Umbilical cord (tissue), 2 donors: ENCODE data around the gene NR5A2. TPM values are rescaled to one million over a fixed set of nuclear protein-coding genes. Genes with fewer than 3 reads are reported as not detected.
"Not testable (repeated sequence)": the region's sequence is repeated elsewhere in the genome, so short reads cannot be mapped to it uniquely, and the experiment has no call there.

Source experiments
- DNase-seq: peaks from one replicate; pipeline ENCODE4 v3.0.0-alpha.2; 2015; ENCODE audit warnings: low spot score
- total RNA-seq: library from RNA; depleted of rRNA; stranded (reverse); fragments of >200 nt; gene quantifications from one replicate; pipeline ENCODE4 v1.2.3, GENCODE V29; 2014; ENCODE audit warnings: low replicate concordance; ENCODE audit not compliant: insufficient read depth

NR5A2 gene
- total RNA-seq, 1 donor from 2014 or later, result 4.3 TPM

GRCh38 chr1:200162877-200163276, 135.4 kb downstream of the NR5A2 start:
- DNase-seq, result no peak

GRCh38 chr1:200163911-200164310, 136.4 kb downstream of the NR5A2 start:
- no peak for DNase-seq

DNA sequence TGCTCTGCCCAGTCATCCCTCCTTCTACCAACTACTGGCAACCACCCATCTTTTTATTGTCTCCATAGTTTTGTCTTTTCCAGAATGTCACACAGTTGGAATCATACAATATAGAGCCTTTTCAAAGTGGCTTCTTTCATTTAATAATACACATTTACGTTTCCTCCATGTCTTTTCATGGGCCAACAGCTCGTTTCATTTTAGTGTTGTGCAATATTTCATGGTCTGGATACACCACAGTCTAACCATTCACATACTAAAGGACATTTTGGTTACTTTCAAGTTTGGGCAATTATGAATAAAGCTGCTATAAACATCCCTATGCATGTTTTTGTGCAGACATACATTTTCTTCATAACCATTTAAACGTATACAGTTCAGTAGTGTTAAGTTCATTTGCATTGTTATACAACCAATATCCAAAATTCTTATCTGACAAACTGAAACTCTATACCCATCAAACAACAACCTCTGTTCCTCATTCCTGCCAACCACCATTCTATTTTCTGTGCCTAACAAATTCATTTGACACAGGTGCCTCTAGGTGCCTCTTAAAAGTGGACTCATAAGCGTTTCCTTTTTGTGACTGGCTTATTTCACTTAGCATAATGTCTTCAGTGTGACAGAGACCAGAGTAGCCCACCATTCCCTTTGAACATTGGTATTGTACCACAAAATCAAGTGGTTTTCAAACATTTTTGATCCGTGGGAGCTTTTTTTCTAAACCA, 138.1 kb downstream of the NR5A2 start:
- DNase-seq, result no peak

GRCh38 chr1:200166411-200166810, 138.9 kb downstream of the NR5A2 start:
- peak; percentile 63 for DNase-seq

- DNase-seq, result no peak
These were observed 141.4 kb downstream of the NR5A2 start for GRCh38 chr1:200168926-200169325.

DNA sequence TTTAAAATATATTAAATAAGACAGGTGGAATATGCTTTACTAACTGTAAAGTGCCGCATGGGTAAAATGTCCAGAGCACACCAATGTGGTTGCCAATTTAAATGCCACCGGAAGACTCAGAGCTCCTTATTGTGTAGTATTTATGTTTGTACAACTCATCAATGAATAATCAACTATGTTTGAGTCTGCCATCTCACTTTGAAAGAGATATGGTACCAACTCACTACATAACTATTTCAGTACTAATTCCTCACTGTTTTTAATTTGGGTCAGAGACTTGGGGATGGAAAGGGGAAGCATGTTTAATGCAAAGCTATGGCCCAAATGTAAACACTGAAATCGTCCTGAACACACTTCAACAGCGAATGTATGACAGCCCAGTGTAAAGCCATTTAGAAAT, 144.8 kb downstream of the NR5A2 start:
- no peak for DNase-seq

GRCh38 chr1:200173097-200173618, 145.6 kb downstream of the NR5A2 start:
- no peak for DNase-seq

GRCh38 chr1:200174525-200175295, 147.2 kb downstream of the NR5A2 start:
- no peak for DNase-seq

DNA sequence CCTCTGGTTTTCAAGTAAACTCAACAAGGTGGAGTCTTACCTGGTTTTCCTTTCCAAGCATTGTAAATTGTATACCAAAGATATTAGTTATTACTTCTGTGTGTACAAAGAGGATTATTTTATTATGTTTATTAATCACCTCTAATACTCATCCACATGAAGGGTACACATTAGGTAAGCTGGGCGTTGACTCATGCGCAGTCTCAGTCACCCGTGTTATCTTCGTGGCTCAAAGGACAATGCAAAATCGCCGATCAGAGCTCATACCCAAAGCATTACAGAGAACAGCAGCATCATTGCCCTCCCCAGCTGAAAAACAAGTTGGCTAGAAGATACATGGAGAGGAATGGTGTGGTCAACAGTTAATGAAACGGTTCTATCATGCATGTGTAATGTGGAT, 148.7 kb downstream of the NR5A2 start:
- DNase-seq, result no peak

DNA sequence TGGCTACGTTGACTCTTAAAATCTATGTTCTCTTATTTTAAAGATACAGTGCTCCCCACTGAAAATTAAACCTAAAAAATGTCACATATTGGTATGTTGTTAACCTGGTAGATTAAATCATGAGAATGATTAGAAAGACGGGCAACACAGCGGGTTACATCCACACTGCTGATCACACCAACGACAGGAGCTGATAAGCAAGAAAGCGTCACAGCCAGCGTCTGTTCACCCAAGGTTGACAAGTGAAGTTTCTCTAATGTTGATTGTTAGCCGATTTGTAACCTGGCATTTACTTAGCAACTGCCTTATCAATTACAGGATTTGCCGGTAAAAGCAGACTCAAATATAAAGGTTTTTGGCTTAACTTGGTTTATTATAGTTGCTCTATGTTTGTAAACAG, 149.3 kb downstream of the NR5A2 start:
- no peak for DNase-seq

- DNase-seq, result no peak
These were observed 150.8 kb downstream of the NR5A2 start for GRCh38 chr1:200178340-200178739.

DNA sequence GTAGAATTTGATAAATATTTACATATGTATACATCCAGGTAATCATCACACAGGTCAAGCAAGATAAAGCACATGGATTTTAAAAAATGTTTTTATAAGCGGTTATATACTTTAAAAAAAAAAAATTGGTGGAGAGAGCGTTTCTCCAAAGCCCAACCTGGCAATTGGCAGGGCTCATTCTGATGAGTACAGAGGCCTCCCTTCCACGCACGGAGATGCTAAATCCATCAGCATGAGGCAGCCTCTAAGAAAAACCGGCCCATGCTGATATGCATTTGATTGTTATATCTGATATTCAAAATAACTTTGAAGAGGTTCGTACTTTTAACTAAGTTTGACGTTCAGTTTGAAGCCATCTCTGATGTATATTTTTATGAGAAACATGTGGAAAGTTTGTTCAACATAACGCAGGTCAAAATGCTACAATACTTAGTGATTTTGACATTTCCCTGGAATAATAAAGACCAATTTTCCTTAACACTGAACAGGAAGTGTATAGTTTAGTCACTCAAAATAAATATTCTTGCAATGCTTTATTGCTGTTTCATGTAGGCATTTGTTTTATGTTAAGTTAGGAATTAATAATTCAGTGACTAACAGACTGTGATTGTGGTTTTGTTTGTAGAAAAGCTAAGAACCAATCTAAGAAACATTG, 151.7 kb downstream of the NR5A2 start:
- no peak for DNase-seq

- no peak for DNase-seq
These were observed 152.3 kb downstream of the NR5A2 start for GRCh38 chr1:200179781-200180160.

- no peak for DNase-seq
These were observed 153.3 kb downstream of the NR5A2 start for GRCh38 chr1:200180821-200181220.

- DNase-seq, result no peak
These were observed 154.4 kb downstream of the NR5A2 start for GRCh38 chr1:200181861-200182260.

DNA sequence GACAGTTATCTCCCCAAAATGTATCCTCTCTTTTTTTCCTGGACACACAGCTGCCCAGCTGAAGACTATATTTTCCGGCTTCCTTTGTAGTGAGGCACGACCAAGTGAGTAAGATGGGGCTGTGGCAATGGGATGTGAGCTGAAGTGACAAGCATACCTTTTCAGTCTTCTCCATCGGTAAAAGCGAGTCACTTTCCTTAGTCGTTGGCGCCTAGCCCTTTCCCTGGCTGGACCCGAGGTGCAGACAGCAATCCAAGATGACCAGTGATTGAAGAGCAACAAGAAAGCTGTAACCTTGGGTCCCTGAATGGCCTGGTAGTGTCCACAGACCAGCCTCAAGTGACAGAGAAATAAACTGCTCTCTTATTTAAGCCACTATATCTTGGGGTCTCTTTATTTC, 155.2 kb downstream of the NR5A2 start:
- no peak for DNase-seq

DNA sequence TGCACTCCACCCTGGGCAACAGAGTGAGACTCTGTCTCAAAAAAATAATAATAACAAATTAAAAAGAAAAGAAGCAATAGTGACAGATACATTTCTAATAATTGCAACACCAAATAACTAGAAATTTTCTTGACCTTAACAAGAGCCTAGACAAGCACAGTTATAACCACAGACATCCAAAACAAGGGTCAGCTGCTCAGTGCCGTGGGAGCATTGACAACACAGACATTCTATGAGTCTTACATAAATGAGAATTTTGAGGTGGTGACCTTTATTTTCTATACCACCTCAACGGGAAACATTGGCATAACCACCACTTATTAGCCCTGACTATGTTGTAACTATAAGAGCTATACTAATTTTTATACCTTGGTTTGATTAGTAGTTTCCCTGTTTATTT, 156.1 kb downstream of the NR5A2 start:
- no peak for DNase-seq

DNA sequence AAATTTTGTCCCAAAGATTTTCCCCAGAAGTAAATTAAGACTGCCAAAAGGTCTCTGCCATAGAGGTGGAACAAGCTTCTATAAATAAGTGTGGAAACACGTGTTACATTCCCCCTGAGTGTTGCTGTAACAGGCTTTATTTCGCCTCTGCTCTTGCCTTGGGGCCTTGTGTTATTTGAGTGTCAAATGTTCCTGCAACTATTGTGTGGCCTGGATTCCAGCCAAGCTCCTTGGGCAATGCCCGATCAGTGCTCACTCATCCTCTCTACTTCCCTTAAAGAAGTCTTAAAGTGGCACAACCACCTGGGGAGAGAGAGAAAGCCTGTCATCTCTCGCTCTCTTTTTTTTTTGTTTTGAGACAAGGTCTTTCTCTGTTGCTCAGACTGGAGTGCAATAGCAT, 156.7 kb downstream of the NR5A2 start:
- peak; percentile 41 for DNase-seq

- DNase-seq, result not testable (repeated sequence)
These were observed 157.7 kb downstream of the NR5A2 start for GRCh38 chr1:200185191-200185590.

DNA sequence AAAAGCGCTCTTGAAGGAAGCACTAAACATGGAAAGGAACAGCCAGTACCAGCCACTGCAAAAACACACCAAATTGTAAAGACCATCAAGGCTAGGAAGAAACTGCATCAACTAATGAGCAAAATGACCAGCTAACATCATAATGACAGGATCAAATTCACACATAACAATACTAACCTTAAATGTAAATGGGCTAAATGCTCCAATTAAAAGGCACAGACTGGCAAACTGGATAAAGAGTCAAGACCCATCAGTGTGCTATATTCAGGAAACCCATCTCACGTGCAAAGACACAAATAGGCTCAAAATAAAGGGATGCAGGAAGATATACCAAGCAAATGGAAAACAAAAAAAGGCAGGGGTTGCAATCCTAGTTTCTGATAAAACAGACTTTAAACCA, 159.8 kb downstream of the NR5A2 start:
- not testable (repeated sequence) for DNase-seq

GRCh38 chr1:200191993-200192392, 164.5 kb downstream of the NR5A2 start:
- no peak for DNase-seq

GRCh38 chr1:200194477-200194876, 167.0 kb downstream of the NR5A2 start:
- DNase-seq, result no peak
